GM06990 (cell line): ENCODE data around the gene CFDP1.

ENCODE experiments used
- DNase-seq: peaks from one replicate; pipeline ENCODE4 v3.0.0-alpha.2; 2011; ENCODE audit not compliant: insufficient read length; ENCODE audit errors: extremely low read depth
- H3K27me3 ChIP-seq: replicated peaks from 2 replicates; pipeline ENCODE4 v1.6.0; 2011; ENCODE audit warnings: low read length; ENCODE audit not compliant: control insufficient read depth, insufficient read depth
- H3K36me3 ChIP-seq: 2 replicates; pipeline ENCODE4 v1.5.1; 2011; ENCODE audit warnings: low read length; ENCODE audit not compliant: control insufficient read depth, insufficient read depth
- H3K4me3 ChIP-seq: replicated peaks from 2 replicates; pipeline ENCODE4 v1.5.1; 2011; ENCODE audit warnings: low read depth, mild to moderate bottlenecking, control low read depth, low read length
- TF ChIP-seq, protein P1 (sequence below): IDR thresholded peaks from 2 replicates; pipeline ENCODE4 v1.5.1; 2011; ENCODE audit warnings: low read length, control low read depth, mild to moderate bottlenecking, inconsistent platforms; ENCODE audit not compliant: insufficient read depth, poor library complexity, severe bottlenecking

Gene CFDP1

DNA sequence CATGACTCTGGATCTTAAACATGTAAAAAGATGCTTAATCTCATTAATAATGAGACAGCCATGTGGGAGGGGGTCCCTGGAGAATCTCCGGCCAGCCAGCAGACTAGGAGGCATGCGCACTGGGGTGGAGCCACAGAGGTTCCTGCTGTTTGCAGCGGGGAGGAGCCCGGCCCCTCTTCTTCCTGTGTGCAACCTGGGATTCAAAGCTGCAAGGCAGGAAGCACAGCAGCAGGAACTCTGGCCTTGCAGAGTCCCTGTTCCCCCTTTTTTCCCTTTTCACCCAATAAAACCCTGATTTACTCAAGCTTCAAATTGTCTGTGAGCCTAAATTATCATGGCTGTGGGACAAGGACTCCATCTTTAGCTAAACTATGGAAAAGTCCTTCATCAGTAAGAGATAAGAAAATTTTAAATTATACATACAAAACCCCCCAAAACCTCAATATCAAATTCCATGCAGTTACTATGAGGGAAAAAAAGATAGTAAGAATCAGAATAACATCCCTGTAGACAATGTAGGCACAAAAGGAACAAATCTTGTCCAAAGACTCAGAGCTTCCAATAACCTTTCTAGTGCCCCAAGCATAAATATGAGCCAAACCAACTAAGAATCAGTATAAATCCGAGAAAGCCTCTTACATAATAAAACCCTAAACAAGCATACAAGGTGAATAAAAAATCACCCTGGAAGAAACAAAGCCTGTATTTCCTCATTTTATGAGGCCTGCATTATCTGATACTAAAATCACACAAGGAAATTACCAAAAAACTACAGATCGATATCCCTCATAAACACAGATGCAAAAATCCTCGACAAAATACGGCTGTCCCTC is 12.1 kb downstream of the CFDP1 start:
- Histone ChIP-seq H3K36me3 (no peaks in the 10 kb centered on the region; the same call in 1 of the 2 replicates), H3K27me3 (no peaks in the 10 kb centered on the region), H3K4me3 (no peak overlapping the region)
- DNase-seq = no peak
- TF ChIP-seq, protein P1, sequence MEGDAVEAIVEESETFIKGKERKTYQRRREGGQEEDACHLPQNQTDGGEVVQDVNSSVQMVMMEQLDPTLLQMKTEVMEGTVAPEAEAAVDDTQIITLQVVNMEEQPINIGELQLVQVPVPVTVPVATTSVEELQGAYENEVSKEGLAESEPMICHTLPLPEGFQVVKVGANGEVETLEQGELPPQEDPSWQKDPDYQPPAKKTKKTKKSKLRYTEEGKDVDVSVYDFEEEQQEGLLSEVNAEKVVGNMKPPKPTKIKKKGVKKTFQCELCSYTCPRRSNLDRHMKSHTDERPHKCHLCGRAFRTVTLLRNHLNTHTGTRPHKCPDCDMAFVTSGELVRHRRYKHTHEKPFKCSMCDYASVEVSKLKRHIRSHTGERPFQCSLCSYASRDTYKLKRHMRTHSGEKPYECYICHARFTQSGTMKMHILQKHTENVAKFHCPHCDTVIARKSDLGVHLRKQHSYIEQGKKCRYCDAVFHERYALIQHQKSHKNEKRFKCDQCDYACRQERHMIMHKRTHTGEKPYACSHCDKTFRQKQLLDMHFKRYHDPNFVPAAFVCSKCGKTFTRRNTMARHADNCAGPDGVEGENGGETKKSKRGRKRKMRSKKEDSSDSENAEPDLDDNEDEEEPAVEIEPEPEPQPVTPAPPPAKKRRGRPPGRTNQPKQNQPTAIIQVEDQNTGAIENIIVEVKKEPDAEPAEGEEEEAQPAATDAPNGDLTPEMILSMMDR = no peak

DNA sequence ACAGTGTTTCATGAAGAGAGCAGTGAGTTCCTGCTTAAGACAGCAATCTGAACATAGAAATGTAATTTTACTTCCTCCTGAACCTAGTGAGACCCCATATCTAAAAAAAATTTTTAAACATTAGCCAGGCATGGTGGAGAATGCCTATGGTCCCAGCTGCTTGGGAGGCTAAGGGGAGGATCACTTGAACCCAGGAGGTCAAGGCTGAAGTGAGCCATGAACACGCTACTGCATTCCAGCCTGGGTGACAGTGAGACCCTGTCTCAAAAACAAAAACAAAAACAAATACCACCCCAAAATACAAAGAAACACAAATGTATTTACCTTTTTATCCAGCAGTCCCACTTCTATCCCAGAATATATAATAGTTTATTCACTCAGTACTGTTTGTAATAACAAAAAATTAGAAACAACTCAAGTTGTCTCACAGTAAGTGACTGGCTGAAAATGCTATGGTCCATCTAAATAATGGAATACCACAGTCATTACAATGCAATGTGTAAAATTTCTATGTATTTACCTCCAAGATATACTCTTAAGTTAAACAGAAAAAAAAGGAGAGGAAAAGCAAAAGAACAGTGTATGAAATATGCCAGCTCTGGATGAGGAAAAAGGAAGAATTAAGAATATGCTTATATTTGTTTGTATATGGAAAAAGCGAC is 16.3 kb downstream of the CFDP1 start:
- Histone ChIP-seq H3K4me3 (no peak overlapping the region), H3K36me3 (peaks cover 2% of the 10 kb centered on the region), H3K27me3 (no peaks in the 10 kb centered on the region)
- DNase-seq = no peak
- TF ChIP-seq, protein P1 = no peak

DNA sequence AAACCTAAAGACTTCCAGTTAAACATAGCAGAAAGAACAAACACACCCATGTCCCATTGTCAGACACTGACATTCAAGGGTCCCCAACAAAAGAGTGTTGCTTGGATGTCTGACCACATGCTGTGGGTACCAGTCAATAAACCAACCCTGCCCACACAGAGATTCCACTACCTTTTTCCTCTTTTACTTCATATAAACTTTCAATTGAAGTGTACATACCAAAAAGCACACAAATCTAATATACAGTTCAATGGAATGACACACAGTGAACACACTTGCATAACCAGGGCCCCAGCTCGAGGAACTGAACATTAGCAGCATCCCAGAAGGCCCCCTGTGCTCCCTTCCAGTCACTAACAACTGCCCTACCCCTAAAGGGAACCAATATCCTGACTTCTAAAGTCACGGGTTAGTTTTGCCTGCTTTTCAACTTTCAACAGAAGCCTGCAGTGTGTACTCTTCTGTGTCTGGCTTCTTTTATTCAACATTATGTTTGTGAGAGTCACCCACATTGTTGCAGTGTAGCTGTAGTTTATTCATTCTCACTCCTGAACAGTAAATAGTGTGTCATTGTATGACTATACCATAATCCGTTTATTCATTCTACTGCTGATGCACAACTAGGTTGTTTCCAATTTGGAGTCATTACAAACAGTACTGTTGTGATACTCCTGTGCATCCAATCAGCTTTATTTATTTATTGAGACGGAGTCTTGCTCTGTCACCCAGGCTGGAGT is 18.0 kb downstream of the CFDP1 start:
- no peak for DNase-seq
- no peak overlapping the region for H3K4me3 ChIP-seq
- peaks cover 2% of the 10 kb centered on the region for H3K36me3 ChIP-seq
- H3K27me3 ChIP-seq = no peaks in the 10 kb centered on the region
- TF ChIP-seq, protein P1 = no peak

DNA sequence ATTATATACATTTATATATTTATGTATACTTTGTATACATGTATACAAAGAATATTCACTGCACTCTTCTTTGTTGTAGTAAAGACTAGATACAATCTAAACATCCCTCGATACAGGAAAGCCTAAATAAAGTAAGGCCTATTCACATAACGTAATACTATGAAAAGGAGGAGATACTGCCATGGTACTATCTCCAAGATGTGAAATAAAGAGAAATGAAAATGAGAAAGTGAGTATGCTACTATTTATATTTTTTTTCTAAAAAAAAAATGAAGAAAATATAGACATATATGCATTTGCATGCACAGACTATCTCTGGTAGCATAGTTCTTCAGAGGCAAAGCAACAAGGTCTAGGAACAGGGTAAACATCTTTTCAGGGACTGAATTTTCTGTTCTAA is 19.4 kb downstream of the CFDP1 start:
- Histone ChIP-seq H3K27me3 (no peaks in the 10 kb centered on the region), H3K36me3 (peaks cover 2% of the 10 kb centered on the region), H3K4me3 (no peak overlapping the region)
- TF ChIP-seq, protein P1 = no peak
- DNase-seq = no peak

DNA sequence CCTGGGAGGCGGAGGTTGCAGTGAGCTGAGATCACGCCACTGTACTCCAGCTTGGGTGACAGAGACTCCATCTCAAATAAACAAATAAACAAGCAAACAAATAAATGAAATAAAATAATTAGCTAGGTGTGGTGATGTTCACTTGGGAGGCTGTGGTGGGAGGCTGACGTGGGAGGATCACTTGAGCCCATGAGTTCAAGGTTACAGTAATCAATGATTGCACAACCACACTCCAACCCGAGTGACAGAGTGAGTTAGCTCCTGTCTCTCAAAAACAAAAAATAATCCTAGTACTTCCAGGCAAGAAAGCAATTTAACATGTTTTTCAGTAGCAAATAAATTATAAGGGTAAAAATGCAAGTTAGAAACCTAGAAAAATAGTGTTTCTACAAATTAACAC is 26.4 kb downstream of the CFDP1 start:
- TF ChIP-seq, protein P1 = no peak

More for the DNA sequence above, 26.4 kb downstream of the CFDP1 start:
- no peaks in the 10 kb centered on the region for H3K36me3 ChIP-seq
- no peak overlapping the region for H3K4me3 ChIP-seq
- no peak for DNase-seq
- no peaks in the 10 kb centered on the region for H3K27me3 ChIP-seq
